ENCODE measurements around the gene GPER1. TPM values are rescaled to one million over a fixed set of nuclear protein-coding genes. Genes with fewer than 3 reads are reported as not detected.

GPER1 gene
- total and polyA plus RNA-seq, 2 donors (not counting 3 experiments of a cell fraction or from before 2014, with no cell fraction given) = 0.77 to 2.3 TPM

GRCh38 chr7:1092161-1092632, 4.3 kb downstream of the GPER1 start:
- peaks cover 5% of the 10 kb centered on the region for H3K4me1 ChIP-seq (ENCODE audit: control insufficient read depth, extremely low read depth, insufficient read depth, low read length)
- H3K4me3 ChIP-seq (replicated peaks in 1 of 3; ENCODE audit: insufficient read depth in 1 of 3, low read depth in 1 of 3, low read length in 3 of 3) = no peak overlapping the region
- H3K27me3 ChIP-seq (ENCODE audit: control insufficient read depth in 2 of 2, insufficient read depth in 2 of 2, low read length in 2 of 2) = no peaks in the 10 kb centered on the region
- H3K9me1 ChIP-seq (replicated peaks; ENCODE audit: control insufficient read depth, extremely low read depth, insufficient read depth, low read length) = no peaks in the 10 kb centered on the region
- H3K36me3 ChIP-seq (ENCODE audit: control insufficient read depth in 2 of 2, extremely low read depth in 1 of 2, insufficient read depth in 2 of 2, low read length in 2 of 2) = peaks cover 0 to 2% of the 10 kb centered on the region in 2 experiments
- H3K4me2 ChIP-seq (ENCODE audit: insufficient read depth, low read length) = no peak overlapping the region
- no peak overlapping the region for H3K27ac ChIP-seq (ENCODE audit: insufficient read depth, low read depth, low read length)
- H3K9ac ChIP-seq (replicated peaks; ENCODE audit: extremely low read depth, insufficient read depth, low read length) = no peak overlapping the region
- no peaks in the 10 kb centered on the region for H4K20me1 ChIP-seq (replicated peaks; ENCODE audit: control insufficient read depth, extremely low read depth, insufficient read depth, low read length)
- intact Hi-C loops (cut with micrococcal nuclease) = no loop called here
- H3K79me2 ChIP-seq (ENCODE audit: control insufficient read depth, insufficient read depth, low read length) = no peaks in the 10 kb centered on the region
- POLR2A ChIA-PET = no interaction called here
- dilution Hi-C loops (cut with MboI; ENCODE audit: extremely low pct_ligation_motif_present, low sequenced_read_pairs) = no loop called here
- no peak for FAIRE-seq
- no peaks in the 10 kb centered on the region for H3K9me3 ChIP-seq (replicated peaks; ENCODE audit: control insufficient read depth, insufficient read depth, low read length)
- CTCF ChIA-PET = interaction anchor here (1.4 to 1.7 kb wide), 2 partner anchors 31 to 46 kb away, joined by 3 to 10 read pairs; no protein-coding TSS in a partner anchor
- no peak for DNase-seq (ENCODE audit: low read depth, low spot score)
- TF ChIP-seq MYC (IDR thresholded peaks at IDR 0.05; ENCODE audit: low read depth, low read length) (no peak), EZH2 (IDR thresholded peaks at IDR 0.05; ENCODE audit: borderline replicate concordance, low read depth, low read length, severe bottlenecking) (no peak)
- BruUV-seq (replicated peaks) = no TSS peak
- H2AFZ ChIP-seq (ENCODE audit: low read depth, low read length) = no peak overlapping the region

GRCh38 chr7:1092806-1093501, 5.0 kb downstream of the GPER1 start:
- Histone ChIP-seq H3K79me2 (ENCODE audit: control insufficient read depth, insufficient read depth, low read length) (no peaks in the 10 kb centered on the region), H3K9me3 (replicated peaks; ENCODE audit: control insufficient read depth, insufficient read depth, low read length) (no peaks in the 10 kb centered on the region), H3K27me3 (ENCODE audit: control insufficient read depth in 2 of 2, insufficient read depth in 2 of 2, low read length in 2 of 2) (no peaks in the 10 kb centered on the region), H3K9me1 (replicated peaks; ENCODE audit: control insufficient read depth, extremely low read depth, insufficient read depth, low read length) (no peaks in the 10 kb centered on the region), H2AFZ (ENCODE audit: low read depth, low read length) (no peak overlapping the region), H3K4me3 (replicated peaks in 1 of 3; ENCODE audit: insufficient read depth in 1 of 3, low read depth in 1 of 3, low read length in 3 of 3) (no peak overlapping the region), H3K27ac (ENCODE audit: insufficient read depth, low read depth, low read length) (no peak overlapping the region), H3K36me3 (ENCODE audit: control insufficient read depth in 2 of 2, extremely low read depth in 1 of 2, insufficient read depth in 2 of 2, low read length in 2 of 2) (peaks cover 0 to 2% of the 10 kb centered on the region in 2 experiments), H4K20me1 (replicated peaks; ENCODE audit: control insufficient read depth, extremely low read depth, insufficient read depth, low read length) (no peaks in the 10 kb centered on the region), H3K4me1 (ENCODE audit: control insufficient read depth, extremely low read depth, insufficient read depth, low read length) (no peaks in the 10 kb centered on the region), H3K4me2 (ENCODE audit: insufficient read depth, low read length) (no peak overlapping the region), H3K9ac (replicated peaks; ENCODE audit: extremely low read depth, insufficient read depth, low read length) (no peak overlapping the region)
- DNase-seq (ENCODE audit: low read depth, low spot score) (no peak), FAIRE-seq (no peak)
- ChIA-PET CTCF (interaction anchor here (1.3 to 2.7 kb wide), 2 partner anchors 8 to 30 kb away, joined by 4 to 15 read pairs; no protein-coding TSS in a partner anchor), POLR2A (no interaction called here)
- intact Hi-C loops (cut with micrococcal nuclease) (no loop called here), dilution Hi-C loops (cut with MboI; ENCODE audit: extremely low pct_ligation_motif_present, low sequenced_read_pairs) (no loop called here)
- BruUV-seq (replicated peaks) = no TSS peak
- no peak for TF ChIP-seq FOS (IDR thresholded peaks at IDR 0.05; ENCODE audit: borderline replicate concordance, insufficient read depth, low read length)
- no peak for TF ChIP-seq CTCF (IDR thresholded peaks at IDR 0.05; ENCODE audit: extremely low read depth in 1 of 2, insufficient read depth in 1 of 2, low read depth in 1 of 2, low read length in 2 of 2)
- no peak for TF ChIP-seq GATA2 (IDR thresholded peaks at IDR 0.05; ENCODE audit: insufficient read depth, insufficient read length, low read depth, low read length)
- TF ChIP-seq MYC (IDR thresholded peaks at IDR 0.05; ENCODE audit: low read depth, low read length) = no peak
- no peak for TF ChIP-seq POLR2AphosphoS5 (IDR thresholded peaks at IDR 0.05; ENCODE audit: insufficient read depth, low read depth, low read length)
- TF ChIP-seq JUN (IDR thresholded peaks at IDR 0.05; ENCODE audit: borderline replicate concordance, insufficient read depth, insufficient read length, low read depth) = no peak
- no peak for TF ChIP-seq EZH2 (IDR thresholded peaks at IDR 0.05; ENCODE audit: borderline replicate concordance, low read depth, low read length, severe bottlenecking)
- TF ChIP-seq POLR2A (IDR thresholded peaks at IDR 0.05; ENCODE audit: low read depth, low read length) = no peak
- no peak for TF ChIP-seq MAX (IDR thresholded peaks at IDR 0.05; ENCODE audit: insufficient read depth, insufficient read length)
